OCI-LY7 (cell line): Measurements from ENCODE around the gene MT1E.

Experiments used
- EZH2phosphoT487 ChIP-seq: fragments of 200-600 bp; sonication (generic); IDR thresholded peaks from 2 replicates; pipeline ENCODE4 v1.6.1; 2018; ENCODE audit warnings: low read depth, borderline replicate concordance, mild to moderate bottlenecking, mixed run types, antibody characterized with exemption, low read length, moderate library complexity, mixed read lengths
- TF ChIP-seq, protein P1 (sequence below): fragments of 200-600 bp; sonication (generic); conservative IDR thresholded peaks from 2 replicates; pipeline ENCODE4 v1.5.1; 2014; ENCODE audit warnings: mild to moderate bottlenecking, antibody characterized with exemption, low read length, moderate library complexity, mixed read lengths

DNA sequence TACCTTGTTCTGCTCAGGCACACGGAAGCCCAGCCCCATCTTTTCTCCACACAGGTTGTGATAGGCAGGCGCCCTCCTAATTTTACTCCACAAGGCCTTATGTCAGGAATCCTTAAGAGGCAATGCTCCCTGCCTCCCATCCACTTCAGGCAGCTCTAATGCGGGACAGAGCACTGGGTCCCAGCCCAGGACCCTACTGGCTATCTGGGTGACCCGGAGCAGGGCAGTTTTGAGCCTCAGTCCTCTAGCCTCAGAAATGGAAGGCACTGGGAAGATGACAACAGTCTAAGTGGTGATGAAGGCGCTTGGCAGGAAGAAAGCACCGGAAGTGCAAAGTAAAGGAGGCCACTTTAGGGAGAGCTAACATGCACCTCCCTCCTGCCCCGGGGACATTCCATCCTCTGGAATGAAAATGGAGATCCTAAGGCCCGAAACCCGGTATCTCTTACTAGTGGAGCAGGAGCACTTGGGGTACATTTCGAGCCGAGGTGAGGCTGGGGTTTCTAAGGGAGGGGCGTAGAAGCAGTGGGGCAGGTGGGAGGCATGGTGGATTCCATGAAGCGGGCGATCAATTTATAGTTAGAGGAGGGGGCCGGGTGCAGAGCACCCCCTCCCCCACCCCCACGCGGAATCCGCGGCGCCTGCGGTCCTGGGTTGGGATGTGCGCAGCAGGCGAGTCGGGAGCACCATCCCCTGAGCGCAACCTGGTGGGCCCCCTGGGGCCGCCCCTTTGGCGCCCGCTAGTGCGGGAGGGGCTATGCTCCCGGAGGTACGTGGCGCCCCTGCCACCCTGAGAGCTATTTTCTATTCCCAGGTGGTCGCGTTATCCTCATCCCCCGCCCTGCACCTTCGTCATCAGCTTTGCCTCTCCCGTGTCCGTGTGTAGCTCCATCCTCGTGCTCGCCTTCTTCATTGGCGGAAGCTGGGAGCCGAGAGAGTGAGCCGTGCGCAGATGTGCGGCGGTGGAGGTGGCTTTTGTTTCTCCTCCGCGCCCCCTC, 37.1 kb downstream of the MT1E start:
- TF ChIP-seq, protein P1, sequence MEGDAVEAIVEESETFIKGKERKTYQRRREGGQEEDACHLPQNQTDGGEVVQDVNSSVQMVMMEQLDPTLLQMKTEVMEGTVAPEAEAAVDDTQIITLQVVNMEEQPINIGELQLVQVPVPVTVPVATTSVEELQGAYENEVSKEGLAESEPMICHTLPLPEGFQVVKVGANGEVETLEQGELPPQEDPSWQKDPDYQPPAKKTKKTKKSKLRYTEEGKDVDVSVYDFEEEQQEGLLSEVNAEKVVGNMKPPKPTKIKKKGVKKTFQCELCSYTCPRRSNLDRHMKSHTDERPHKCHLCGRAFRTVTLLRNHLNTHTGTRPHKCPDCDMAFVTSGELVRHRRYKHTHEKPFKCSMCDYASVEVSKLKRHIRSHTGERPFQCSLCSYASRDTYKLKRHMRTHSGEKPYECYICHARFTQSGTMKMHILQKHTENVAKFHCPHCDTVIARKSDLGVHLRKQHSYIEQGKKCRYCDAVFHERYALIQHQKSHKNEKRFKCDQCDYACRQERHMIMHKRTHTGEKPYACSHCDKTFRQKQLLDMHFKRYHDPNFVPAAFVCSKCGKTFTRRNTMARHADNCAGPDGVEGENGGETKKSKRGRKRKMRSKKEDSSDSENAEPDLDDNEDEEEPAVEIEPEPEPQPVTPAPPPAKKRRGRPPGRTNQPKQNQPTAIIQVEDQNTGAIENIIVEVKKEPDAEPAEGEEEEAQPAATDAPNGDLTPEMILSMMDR = no peak
- TF ChIP-seq EZH2phosphoT487 = no peak
